Activated naive CD8-positive, alpha-beta T cell treated with anti-CD3 and anti-CD28 coated beads, Interleukin-2, amount 10 ng/mL, durations not matched to agents 7 days and 5 days (primary cell): ENCODE measurements around the gene CTIF. TPM values are rescaled to one million over a fixed set of nuclear protein-coding genes. Genes with fewer than 3 reads are reported as not detected.
"Not testable (repeated sequence)": the region's sequence is repeated elsewhere in the genome, so short reads cannot be mapped to it uniquely, and the experiment has no call there.

Experiments used
- ATAC-seq: fragments of 150-1000 bp; cut with Tn5 transposase; one replicate; pipeline ENCODE4 v1.10.0; 2021; ENCODE audit warnings: low read depth, moderate library complexity
- POLR2A ChIA-PET: fragments of 350-600 bp; sonication (Branson Sonifier 250); formaldehyde crosslinking; loops from one replicate; lab custom pipeline; 2021; ENCODE audit warnings: antibody characterized with exemption; lab: Charles Lee
- DNase-seq: peaks from one replicate; pipeline ENCODE4 v3.0.0; 2021
- H3K27ac Mint-ChIP-seq: one replicate; pipeline ENCODE4 v1.8.0; 2022; ENCODE audit warnings: mild to moderate bottlenecking, mixed read lengths
- H3K27me3 Mint-ChIP-seq: one replicate; pipeline ENCODE4 v1.8.0; 2022; ENCODE audit warnings: mild to moderate bottlenecking, moderate library complexity, mixed read lengths
- H3K36me3 Mint-ChIP-seq: one replicate; pipeline ENCODE4 v1.8.0; 2021; ENCODE audit warnings: mild to moderate bottlenecking, mixed read lengths
- H3K4me1 Mint-ChIP-seq: one replicate; pipeline ENCODE4 v1.8.0; 2021; ENCODE audit warnings: mixed read lengths
- H3K4me3 Mint-ChIP-seq: one replicate; pipeline ENCODE4 v1.8.0; 2022; ENCODE audit warnings: mild to moderate bottlenecking, moderate library complexity, mixed read lengths
- H3K9me3 Mint-ChIP-seq: one replicate; pipeline ENCODE4 v1.8.0; 2021; ENCODE audit warnings: mixed read lengths
- total RNA-seq, 2 experiments: library from RNA; stranded (reverse); gene quantifications; one replicate each; pipeline ENCODE4 v1.2.3, GENCODE V29; 2021

Gene CTIF
- total RNA-seq, 2 experiments from 2014 or later, result 2.4 to 3.0 TPM

DNA sequence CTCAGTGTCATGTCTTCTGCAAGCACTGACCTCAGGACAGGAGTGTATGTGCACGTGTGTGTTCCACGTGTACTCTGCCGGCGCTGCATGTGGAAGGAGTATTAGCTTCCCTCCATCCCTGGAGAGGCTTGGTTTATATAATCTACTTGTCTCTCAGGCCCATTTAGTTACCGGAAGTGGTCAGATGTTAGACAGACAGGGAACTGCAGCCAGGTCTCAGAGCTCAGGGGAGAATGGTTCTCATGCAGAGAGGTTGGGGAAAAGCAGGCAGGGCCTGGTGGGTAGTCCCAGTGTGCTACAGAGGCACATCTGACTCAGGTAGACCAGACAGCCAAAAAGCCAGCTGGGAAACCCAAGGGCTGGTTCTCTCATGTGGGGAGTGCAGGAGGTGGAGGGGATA, 167.9 kb downstream of the CTIF start:
- Mint-ChIP-seq H3K4me3 (no peak overlapping the region), H3K27ac (peak overlapping the region; percentile 50), H3K4me1 (peaks cover 29% of the 10 kb centered on the region), H3K9me3 (no peaks in the 10 kb centered on the region), H3K36me3 (no peaks in the 10 kb centered on the region), H3K27me3 (peaks cover 4% of the 10 kb centered on the region)
- ATAC-seq, result no peak
- POLR2A ChIA-PET, result no interaction called here
- no peak for DNase-seq

DNA sequence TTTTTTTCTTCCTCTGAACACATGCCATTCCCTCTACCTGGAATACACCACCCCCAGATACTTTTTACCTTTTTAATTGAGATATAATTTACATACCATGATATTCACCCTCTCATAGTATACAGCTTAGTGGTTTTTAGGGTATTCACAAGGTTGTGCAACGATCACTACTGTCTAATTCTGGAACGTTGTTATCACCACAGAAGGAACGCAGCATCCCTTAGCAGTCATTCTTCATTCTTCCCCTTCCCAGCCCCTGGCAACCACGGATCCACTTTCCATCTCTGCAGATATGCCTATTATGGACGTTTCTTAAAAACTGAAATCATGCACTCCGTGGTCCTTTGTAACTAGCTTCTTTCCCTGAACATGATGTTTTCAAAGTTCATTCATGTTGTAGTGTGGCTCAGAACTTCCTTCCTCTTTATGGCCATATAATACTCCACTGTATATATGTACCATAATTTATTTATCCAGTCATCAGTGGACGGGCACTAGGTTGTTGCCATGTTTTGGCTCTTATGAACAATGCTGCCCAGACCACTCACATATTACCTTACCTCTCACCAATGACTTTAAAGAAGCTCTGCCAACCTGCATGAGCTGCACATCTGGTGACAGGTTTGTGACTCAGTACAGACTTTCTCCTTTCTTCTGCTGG, 168.9 kb downstream of the CTIF start:
- peaks cover 23% of the 10 kb centered on the region for H3K4me1 Mint-ChIP-seq
- no peaks in the 10 kb centered on the region for H3K36me3 Mint-ChIP-seq
- no peaks in the 10 kb centered on the region for H3K9me3 Mint-ChIP-seq
- DNase-seq (no peak), ATAC-seq (no peak)
- POLR2A ChIA-PET, result no interaction called here
- H3K27me3 Mint-ChIP-seq, result peaks cover 4% of the 10 kb centered on the region
- no peak overlapping the region for H3K4me3 Mint-ChIP-seq
- peak overlapping the region; percentile 37 for H3K27ac Mint-ChIP-seq

DNA sequence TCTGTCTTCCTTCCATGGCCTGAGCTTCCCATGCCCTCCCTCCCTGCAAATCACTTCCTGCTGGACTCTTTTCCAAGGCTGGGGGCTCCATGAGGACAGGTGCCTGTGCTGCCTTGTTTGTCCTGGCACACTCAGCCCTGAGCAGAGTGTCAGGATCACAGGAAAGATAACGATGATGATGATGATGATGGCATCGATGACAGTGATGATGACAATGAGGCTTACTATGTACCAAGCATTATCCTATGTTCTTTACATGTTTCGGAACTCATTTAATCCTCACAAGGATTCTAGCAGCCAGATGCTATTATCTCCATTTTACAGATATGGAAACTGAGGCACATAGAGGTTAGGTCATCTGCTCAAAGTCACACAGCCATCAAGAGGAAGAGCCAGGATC, 170.0 kb downstream of the CTIF start:
- POLR2A ChIA-PET, result no interaction called here
- Mint-ChIP-seq H3K4me3 (no peak overlapping the region), H3K27ac (no peak overlapping the region), H3K27me3 (peaks cover 4% of the 10 kb centered on the region), H3K4me1 (peaks cover 13% of the 10 kb centered on the region), H3K36me3 (no peaks in the 10 kb centered on the region), H3K9me3 (no peaks in the 10 kb centered on the region)
- ATAC-seq (no peak), DNase-seq (no peak)

DNA sequence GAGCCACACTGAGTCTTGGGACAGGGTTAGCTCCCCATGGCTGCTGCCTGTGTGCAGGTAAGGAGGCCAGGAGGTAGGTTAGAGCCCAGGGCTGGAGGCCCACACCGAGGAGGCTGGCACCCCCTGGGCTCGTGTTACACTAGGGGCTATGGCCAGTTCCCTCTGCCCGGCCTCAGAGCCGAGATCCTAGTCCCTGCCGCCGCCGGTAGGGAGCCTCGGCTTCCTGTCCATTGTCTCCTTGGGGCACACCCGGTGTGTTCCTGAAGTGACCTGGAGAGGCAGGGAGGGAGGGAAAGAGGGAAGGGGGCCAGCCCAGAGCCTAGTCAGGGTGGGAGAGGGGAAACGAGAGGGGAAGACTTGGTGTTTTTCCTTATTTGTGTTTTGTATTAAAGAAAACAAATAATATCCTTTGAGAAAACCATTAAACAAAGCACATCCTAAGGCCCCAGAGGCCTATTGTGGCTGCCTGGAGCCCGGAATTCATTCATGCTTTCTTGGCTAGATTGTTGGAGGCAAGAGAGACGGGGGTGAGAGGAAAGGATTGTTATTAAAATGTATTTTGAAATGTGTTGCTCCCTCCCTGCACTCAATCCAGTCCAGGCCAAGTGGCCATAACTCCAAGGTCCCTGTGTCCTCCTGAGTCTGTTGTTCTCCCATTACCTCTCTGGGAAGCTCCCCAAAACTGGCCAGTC, 170.7 kb downstream of the CTIF start:
- H3K4me3 Mint-ChIP-seq, result no peak overlapping the region
- H3K9me3 Mint-ChIP-seq, result no peaks in the 10 kb centered on the region
- DNase-seq (no peak), ATAC-seq (no peak)
- H3K27ac Mint-ChIP-seq, result no peak overlapping the region
- POLR2A ChIA-PET, result no interaction called here
- H3K4me1 Mint-ChIP-seq, result peaks cover 9% of the 10 kb centered on the region
- peaks cover 4% of the 10 kb centered on the region for H3K27me3 Mint-ChIP-seq
- no peaks in the 10 kb centered on the region for H3K36me3 Mint-ChIP-seq

DNA sequence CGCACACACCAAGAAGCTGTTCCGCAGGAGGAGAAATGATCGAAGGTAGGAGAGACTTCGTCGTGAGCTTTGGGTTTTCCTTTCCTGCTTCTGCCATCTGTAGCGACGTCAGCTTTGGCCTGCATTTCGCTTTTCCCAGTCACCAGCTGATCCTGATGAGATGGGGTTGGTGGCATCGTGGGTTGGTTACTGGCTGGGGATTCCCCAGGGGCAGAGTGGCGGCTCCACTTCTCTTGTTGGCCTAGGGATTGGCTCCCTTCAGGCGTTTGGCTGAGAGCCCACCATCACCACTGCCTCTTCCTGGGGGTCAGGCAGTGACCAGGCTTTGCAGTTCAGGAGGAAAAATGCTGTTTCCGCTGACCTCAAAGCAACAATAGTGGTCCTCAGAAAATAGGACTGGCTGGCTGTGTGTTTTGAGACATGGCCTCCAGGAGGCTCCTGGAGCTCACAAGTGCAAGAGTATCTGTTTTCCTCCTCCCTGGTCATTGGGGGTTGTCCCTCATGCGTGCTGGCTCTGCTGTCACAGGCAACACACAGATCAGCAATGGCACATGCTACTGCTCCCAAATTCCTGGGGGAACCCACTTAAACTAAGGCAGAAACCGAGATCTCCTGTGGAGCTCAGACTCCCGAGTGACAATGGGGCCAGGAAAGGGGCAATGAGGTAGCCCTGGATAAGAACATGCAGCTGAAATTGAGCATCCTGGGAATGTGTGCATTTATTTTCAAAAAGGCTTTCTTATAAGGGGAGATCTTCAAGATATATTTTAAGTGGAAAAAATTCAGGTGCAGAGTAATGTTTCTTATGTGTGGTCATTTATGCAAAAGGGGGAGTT, 173.0 kb downstream of the CTIF start:
- DNase-seq (no peak), ATAC-seq (peak; percentile 55)
- Mint-ChIP-seq H3K9me3 (no peaks in the 10 kb centered on the region), H3K27ac (no peak overlapping the region), H3K4me3 (no peak overlapping the region), H3K4me1 (peaks cover 10% of the 10 kb centered on the region), H3K27me3 (peaks cover 4% of the 10 kb centered on the region), H3K36me3 (no peaks in the 10 kb centered on the region)
- POLR2A ChIA-PET, result no interaction called here

DNA sequence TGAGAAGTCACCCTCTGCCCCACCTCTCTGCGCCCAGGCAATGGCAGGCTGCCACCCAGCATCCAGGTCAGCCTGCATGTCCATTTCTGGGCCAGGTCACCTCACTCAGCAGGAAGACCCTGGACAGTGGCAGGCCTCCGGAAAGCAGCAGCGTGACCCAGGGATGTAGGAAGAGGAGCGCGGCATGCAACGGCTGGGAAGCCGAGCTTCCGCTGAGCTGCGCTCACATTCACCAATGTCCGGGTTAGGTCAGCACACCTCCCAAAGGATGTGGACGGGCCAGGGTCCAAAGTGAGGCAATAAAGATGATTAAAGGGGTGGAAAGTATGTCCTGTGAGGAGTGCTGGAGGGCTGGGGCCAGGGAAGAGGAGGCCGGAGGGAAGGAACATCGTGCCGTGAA, 174.5 kb downstream of the CTIF start:
- H3K27ac Mint-ChIP-seq, result no peak overlapping the region
- POLR2A ChIA-PET, result no interaction called here
- H3K4me3 Mint-ChIP-seq, result no peak overlapping the region
- H3K4me1 Mint-ChIP-seq, result peaks cover 7% of the 10 kb centered on the region
- no peaks in the 10 kb centered on the region for H3K9me3 Mint-ChIP-seq
- H3K36me3 Mint-ChIP-seq, result no peaks in the 10 kb centered on the region
- no peak for ATAC-seq
- H3K27me3 Mint-ChIP-seq, result peaks cover 2% of the 10 kb centered on the region
- DNase-seq, result no peak

DNA sequence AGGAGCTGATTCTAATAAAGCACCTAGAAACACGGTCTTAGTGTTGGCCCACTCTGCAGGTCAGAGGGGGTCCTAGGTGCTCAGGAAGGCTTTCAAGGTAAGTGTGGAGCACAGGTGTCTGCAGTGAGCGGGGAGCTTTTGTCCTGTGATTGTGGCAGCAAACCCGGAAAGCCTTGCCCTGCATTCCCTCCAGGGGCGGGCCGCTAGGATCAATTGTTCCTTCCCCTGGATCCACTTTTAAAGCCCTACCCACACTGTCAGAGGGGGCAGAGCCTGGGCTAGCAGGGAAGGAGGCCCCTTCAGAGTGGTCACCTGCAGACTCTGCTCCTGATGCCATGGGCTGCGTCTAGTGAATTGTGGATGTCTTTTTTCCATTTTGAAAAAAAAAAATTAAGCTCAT, 176.0 kb downstream of the CTIF start:
- Mint-ChIP-seq H3K27me3 (peaks cover 2% of the 10 kb centered on the region), H3K4me3 (no peak overlapping the region), H3K9me3 (no peaks in the 10 kb centered on the region), H3K4me1 (peaks cover 7% of the 10 kb centered on the region), H3K27ac (no peak overlapping the region), H3K36me3 (no peaks in the 10 kb centered on the region)
- POLR2A ChIA-PET, result no interaction called here
- ATAC-seq, result no peak
- DNase-seq, result no peak

DNA sequence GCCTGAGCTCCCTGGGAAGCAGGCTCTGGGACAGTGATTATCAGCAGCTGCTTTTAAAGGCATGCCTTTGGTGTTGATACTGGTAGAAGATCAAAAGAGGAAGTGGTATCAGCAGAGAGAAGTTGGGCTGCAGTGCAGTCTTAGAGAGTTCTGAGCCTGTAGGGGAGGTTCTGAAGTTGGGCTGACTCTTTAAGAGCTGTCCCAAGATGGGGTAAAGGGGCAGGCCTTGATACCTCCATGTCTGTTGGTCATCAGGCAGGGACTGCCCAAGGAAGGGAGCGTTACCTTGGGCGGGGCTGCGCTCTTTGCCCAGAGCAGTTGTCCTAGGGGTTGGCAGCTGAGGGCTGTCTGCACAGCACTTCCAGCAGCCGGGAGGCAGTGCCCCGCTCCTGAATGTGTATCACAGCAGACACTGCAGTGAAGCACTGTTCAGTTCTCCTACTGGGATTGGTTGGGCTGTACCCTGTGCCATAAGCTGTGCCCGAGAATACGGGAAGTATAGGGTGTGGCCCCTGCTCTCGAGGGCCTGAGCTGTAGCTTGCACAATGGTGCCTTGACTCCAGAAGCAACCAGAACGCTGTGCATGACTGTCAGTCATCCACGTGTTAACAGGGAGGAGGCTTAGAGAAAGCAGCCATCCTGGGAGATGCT, 177.0 kb downstream of the CTIF start:
- POLR2A ChIA-PET, result no interaction called here
- peak overlapping the region; percentile 9 for H3K27ac Mint-ChIP-seq
- DNase-seq, result no peak
- peaks cover 2% of the 10 kb centered on the region for H3K27me3 Mint-ChIP-seq
- no peaks in the 10 kb centered on the region for H3K9me3 Mint-ChIP-seq
- H3K4me3 Mint-ChIP-seq, result peak overlapping the region; percentile 12
- peak; percentile 75 for ATAC-seq
- no peaks in the 10 kb centered on the region for H3K36me3 Mint-ChIP-seq
- H3K4me1 Mint-ChIP-seq, result peaks cover 7% of the 10 kb centered on the region

DNA sequence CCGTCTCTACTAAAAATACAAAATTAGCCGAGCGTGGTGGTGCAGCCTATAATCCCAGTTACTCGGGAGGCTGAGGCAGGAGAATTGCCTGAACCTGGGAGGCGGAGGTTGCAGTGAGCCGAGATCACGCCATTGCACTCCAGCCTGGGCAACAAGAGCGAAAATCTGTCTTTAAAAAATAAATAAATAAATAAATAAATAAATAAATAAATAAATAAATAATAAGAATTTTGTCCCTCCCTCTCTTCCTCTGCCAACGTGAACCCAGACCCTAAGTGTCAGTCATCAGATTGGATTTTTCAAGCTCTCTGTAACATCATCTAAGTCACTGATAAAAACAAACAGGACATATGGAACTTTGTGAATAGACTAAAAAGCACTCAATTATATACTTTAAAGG, 178.4 kb downstream of the CTIF start:
- H3K9me3 Mint-ChIP-seq, H3K27me3 Mint-ChIP-seq, POLR2A ChIA-PET, H3K27ac Mint-ChIP-seq, H3K4me3 Mint-ChIP-seq, H3K4me1 Mint-ChIP-seq, ATAC-seq, DNase-seq, H3K36me3 Mint-ChIP-seq: not testable (repeated sequence)

DNA sequence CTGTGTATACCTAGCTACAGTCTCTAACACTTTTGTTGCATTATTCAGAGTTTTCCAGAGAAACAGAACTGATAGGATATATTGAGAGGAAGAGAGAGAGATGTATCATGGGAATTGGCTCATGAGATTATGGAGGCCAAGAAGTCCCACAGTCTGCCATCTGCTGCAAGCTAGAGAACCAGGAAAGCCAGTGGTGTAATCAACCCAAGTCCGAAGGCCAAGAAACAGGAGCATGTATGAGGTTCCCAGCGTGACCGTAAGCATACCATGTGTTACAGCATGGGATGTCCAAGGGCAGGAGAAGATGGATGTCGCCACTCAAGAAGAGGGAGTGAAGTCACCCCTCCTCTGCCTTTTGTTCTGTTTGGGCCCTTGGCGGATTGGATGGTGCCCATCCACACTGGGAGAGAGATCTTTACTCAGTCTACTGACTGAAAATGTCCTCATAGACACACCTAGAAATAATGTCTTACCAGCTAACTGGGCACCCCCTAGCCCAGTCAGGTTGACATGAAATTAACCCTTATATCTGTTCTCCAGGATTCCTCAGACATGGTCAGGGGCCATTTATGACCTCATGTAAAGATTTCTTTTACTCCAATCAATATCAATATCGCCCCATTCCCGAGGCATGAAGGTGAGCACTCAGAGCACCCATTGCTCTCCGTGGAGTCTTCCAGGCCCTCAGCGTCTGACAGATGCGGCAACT, 179.6 kb downstream of the CTIF start:
- Mint-ChIP-seq H3K36me3 (no peaks in the 10 kb centered on the region), H3K9me3 (no peaks in the 10 kb centered on the region), H3K4me3 (no peak overlapping the region), H3K4me1 (peaks cover 4% of the 10 kb centered on the region), H3K27ac (no peak overlapping the region), H3K27me3 (peaks cover 8% of the 10 kb centered on the region)
- POLR2A ChIA-PET, result no interaction called here
- ATAC-seq (no peak), DNase-seq (no peak)

DNA sequence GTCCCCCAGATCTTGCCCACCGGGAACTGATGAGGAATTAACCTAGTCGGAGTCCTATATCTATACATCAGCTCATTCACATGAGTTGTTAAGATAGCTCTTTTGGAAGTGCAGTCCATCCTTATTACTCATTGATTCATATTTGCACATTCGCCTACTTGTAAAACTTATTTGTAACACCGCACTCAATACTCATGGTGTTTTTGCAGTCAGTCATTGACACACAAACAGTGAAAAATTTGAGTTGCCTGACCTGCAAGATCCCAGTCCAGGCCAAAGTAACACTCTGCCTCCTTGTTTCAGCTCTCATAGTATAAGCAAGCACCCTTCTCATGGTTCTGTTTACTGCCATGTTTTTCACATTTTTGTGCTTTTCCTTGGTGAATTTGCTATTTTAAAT, 180.6 kb downstream of the CTIF start:
- Mint-ChIP-seq H3K4me3 (no peak overlapping the region), H3K36me3 (no peaks in the 10 kb centered on the region), H3K27me3 (peaks cover 8% of the 10 kb centered on the region), H3K4me1 (peaks cover 5% of the 10 kb centered on the region), H3K27ac (no peak overlapping the region), H3K9me3 (no peaks in the 10 kb centered on the region)
- POLR2A ChIA-PET, result no interaction called here
- DNase-seq, result no peak
- no peak for ATAC-seq

DNA sequence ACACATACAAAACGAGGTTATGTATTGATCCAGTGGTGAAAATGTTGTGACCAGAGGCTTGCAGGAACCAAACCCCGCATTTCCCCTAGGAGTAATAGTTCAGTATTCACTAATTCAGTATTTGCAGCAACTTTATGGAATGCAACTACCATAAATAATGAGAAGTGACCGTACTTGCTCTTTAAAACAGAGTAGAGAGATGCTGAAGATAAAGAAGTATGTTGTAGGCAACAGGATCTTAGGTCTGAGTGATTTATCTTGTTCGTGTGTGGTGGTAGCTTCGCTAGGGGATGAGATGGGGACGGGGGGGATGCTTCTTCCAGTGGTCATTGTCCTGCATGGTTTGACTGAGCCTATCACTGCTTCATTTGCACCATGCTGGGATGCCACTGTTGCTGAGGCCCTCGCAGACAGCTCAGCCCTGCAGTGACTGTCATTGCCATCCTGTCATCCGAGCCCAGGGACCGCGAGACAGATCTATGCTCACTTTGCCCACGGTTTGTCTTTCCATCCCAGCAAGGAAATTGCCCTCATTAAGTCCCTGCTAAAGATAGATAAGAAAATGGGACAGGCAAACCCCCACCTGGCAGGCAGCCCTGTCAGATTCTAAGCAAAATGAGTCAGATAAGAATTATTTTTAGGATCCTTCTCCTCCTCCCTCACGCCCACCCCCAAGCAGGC, 181.3 kb downstream of the CTIF start:
- ATAC-seq (no peak), DNase-seq (no peak)
- Mint-ChIP-seq H3K9me3 (no peaks in the 10 kb centered on the region), H3K4me3 (no peak overlapping the region), H3K27me3 (peaks cover 8% of the 10 kb centered on the region), H3K27ac (no peak overlapping the region), H3K4me1 (peaks cover 7% of the 10 kb centered on the region), H3K36me3 (no peaks in the 10 kb centered on the region)
- POLR2A ChIA-PET, result no interaction called here
